K562 (cell line): ENCODE results near the gene SLC38A1. TPM values are rescaled to one million over a fixed set of nuclear protein-coding genes. Genes with fewer than 3 reads are reported as not detected.

Source experiments
- ATAC-seq: fragments of 200-7000 bp; cut with Tn5 transposase; 3 replicates; pipeline ENCODE4 v1.9.1; 2020; ENCODE audit warnings: moderate library complexity
- BruUV-seq: library from RNA; stranded (reverse); fragments of 400-500 nt; replicated peaks from 2 replicates; lab custom pipeline; 2021; lab: Mats Ljungman, UMichigan
- CTCF ChIA-PET: fragments of 300-600 bp; formaldehyde crosslinking; extraction: SDS; loops from one replicate; lab custom pipeline; 2021; ENCODE audit warnings: low intra/inter-chr PET ratio; lab: Yijun Ruan, JAX
- POLR2A ChIA-PET: fragments of 300-600, 350-650 bp; sonication (Branson Sonifier 250); formaldehyde crosslinking; extraction: SDS; loops from one replicate; lab custom pipeline; 2021; ENCODE audit warnings: antibody characterized with exemption, inconsistent platforms; lab: Yijun Ruan, JAX
- DNase-seq, 4 experiments: peaks; one replicate each; pipeline versions ENCODE4 v3.0.0 to v3.0.0-alpha.2; 2011 to 2018; ENCODE audit warnings: low spot score in 3 of 4, mixed read lengths in 3 of 4; ENCODE audit errors: extremely low read depth in 1 of 4
- FAIRE-seq: peaks from 2 replicates; lab custom pipeline; 2011; peaks lifted over from hg19 to GRCh38; lab: Jason Lieb, UNC
- H2AFZ ChIP-seq: 2 replicates; pipeline ENCODE4 v1.6.0; 2011; ENCODE audit warnings: low read depth, low read length, control low read depth, inconsistent platforms
- H3K27ac ChIP-seq: fragments of 200-600 bp; 3 replicates; pipeline ENCODE4 v1.8.0; 2011; ENCODE audit warnings: low read depth, mild to moderate bottlenecking, control low read depth, inconsistent platforms, low read length, moderate library complexity, mixed read lengths; ENCODE audit errors: extremely low read depth
- H3K27me3 ChIP-seq, 2 experiments: fragments of 300-600 bp in 1 of 2; 2 replicates in 1 of 2; 3 replicates in 1 of 2; pipeline versions ENCODE4 v1.6.0 to v1.8.0; 2011; ENCODE audit warnings: inconsistent platforms in 2 of 2, low read length in 2 of 2, mild to moderate bottlenecking in 1 of 2, mixed read lengths in 1 of 2, moderate library complexity in 1 of 2; ENCODE audit not compliant: control insufficient read depth in 2 of 2, insufficient read depth in 2 of 2
- H3K36me3 ChIP-seq: fragments of 300-600 bp; 3 replicates; pipeline ENCODE4 v1.8.0; 2011; ENCODE audit warnings: mild to moderate bottlenecking, low read length, inconsistent platforms; ENCODE audit not compliant: control insufficient read depth, insufficient read depth
- H3K4me1 ChIP-seq, 2 experiments: fragments of 200-600 bp in 1 of 2; replicated peaks in 1 of 2; 2 replicates in 1 of 2; 3 replicates in 1 of 2; pipeline versions ENCODE4 v1.5.1 to v1.8.0; 2011; ENCODE audit warnings: inconsistent platforms in 2 of 2, low read length in 2 of 2, mild to moderate bottlenecking in 1 of 2, mixed read lengths in 1 of 2, moderate library complexity in 1 of 2; ENCODE audit not compliant: control insufficient read depth in 2 of 2, insufficient read depth in 2 of 2
- H3K4me2 ChIP-seq: 2 replicates; pipeline ENCODE4 v1.6.1; 2011; ENCODE audit warnings: low read length, control low read depth, inconsistent platforms, mixed read lengths; ENCODE audit not compliant: insufficient read depth
- H3K4me3 ChIP-seq: fragments of 200-600 bp; sonication (generic), shearing (Covaris generic); 2 replicates; pipeline ENCODE4 v1.5.1; 2016; ENCODE audit warnings: control low read depth, inconsistent platforms
- H3K79me2 ChIP-seq: fragments of 200-600 bp; 3 replicates; pipeline ENCODE4 v1.8.0; 2011; ENCODE audit warnings: low read length, inconsistent platforms; ENCODE audit not compliant: control insufficient read depth, insufficient read depth
- H3K9ac ChIP-seq, 2 experiments: 2 replicates each; pipeline versions ENCODE4 v1.6.0 to v1.6.1; 2011; ENCODE audit warnings: low read depth in 2 of 2, low read length in 2 of 2, control low read depth in 1 of 2, inconsistent platforms in 1 of 2, mild to moderate bottlenecking in 1 of 2, mixed read lengths in 1 of 2; ENCODE audit not compliant: insufficient read depth in 1 of 2
- H3K9me1 ChIP-seq: one replicate; pipeline ENCODE4 v1.6.0; 2011; ENCODE audit warnings: inconsistent platforms, mild to moderate bottlenecking, low read length, moderate library complexity; ENCODE audit not compliant: control insufficient read depth, insufficient read depth
- H3K9me3 ChIP-seq: replicated peaks from 2 replicates; pipeline ENCODE4 v1.5.1; 2011; ENCODE audit warnings: low read depth, low read length, inconsistent platforms; ENCODE audit not compliant: control insufficient read depth, insufficient read depth
- H4K20me1 ChIP-seq: replicated peaks from 2 replicates; pipeline ENCODE4 v1.6.1; 2011; ENCODE audit warnings: low read length, inconsistent platforms, mixed read lengths; ENCODE audit not compliant: control insufficient read depth, insufficient read depth
- ARID4B ChIP-seq: sonication (generic); formaldehyde crosslinking; IDR thresholded peaks from 2 replicates; pipeline ENCODE4 v1.8.0; 2022; ENCODE audit warnings: mild to moderate bottlenecking, missing genetic modification reagents
- FOXJ2 ChIP-seq: fragments of 200-800 bp; sonication (Bioruptor generic); IDR thresholded peaks from 2 replicates; pipeline ENCODE4 v1.6.1; 2016; ENCODE audit warnings: missing genetic modification characterization, missing compliant biosample characterization
- HMGN3 ChIP-seq: IDR thresholded peaks from 2 replicates; pipeline ENCODE4 v1.6.1; 2011; ENCODE audit warnings: borderline replicate concordance, low read depth, mild to moderate bottlenecking, mixed read lengths, low read length; ENCODE audit not compliant: insufficient read length; ENCODE audit errors: extremely low read depth
- NCOA6 ChIP-seq: fragments of 450-650 bp; IDR thresholded peaks from 2 replicates; pipeline ENCODE4 v1.6.1; 2017; ENCODE audit warnings: mild to moderate bottlenecking
- NFATC3 ChIP-seq: fragments of 450-650 bp; IDR thresholded peaks from 2 replicates; pipeline ENCODE4 v1.6.1; 2017; ENCODE audit warnings: mild to moderate bottlenecking
- PCBP1 ChIP-seq: fragments of 200-400 bp; formaldehyde crosslinking; IDR thresholded peaks from 2 replicates; pipeline ENCODE4 v1.6.1; 2018; ENCODE audit warnings: mild to moderate bottlenecking, low read depth, low read length; ENCODE audit not compliant: poor library complexity, severe bottlenecking
- RBM22 ChIP-seq: fragments of 200-400 bp; formaldehyde crosslinking; IDR thresholded peaks from 2 replicates; pipeline ENCODE4 v1.6.1; 2018; ENCODE audit warnings: low read length, low read depth; ENCODE audit not compliant: poor library complexity, severe bottlenecking
- RREB1 ChIP-seq: fragments of 250-450 bp; sonication (Bioruptor Pico); IDR thresholded peaks from 2 replicates; pipeline ENCODE4 v1.4.0; 2020
- SMARCA5 ChIP-seq: fragments of 450-650 bp; IDR thresholded peaks from 2 replicates; pipeline ENCODE4 v1.6.1; 2016
- SMARCC2 ChIP-seq: fragments of 450-650 bp; IDR thresholded peaks from 2 replicates; pipeline ENCODE4 v1.6.1; 2017; ENCODE audit warnings: antibody characterized with exemption, moderate library complexity, mild to moderate bottlenecking, low read depth
- SUPT5H ChIP-seq: fragments of 450-650 bp; IDR thresholded peaks from 2 replicates; pipeline ENCODE4 v1.6.1; 2016
- ZC3H8 ChIP-seq: fragments of 450-650 bp; IDR thresholded peaks from 2 replicates; pipeline ENCODE4 v1.6.1; 2017
- ZFX ChIP-seq: sonication (generic); formaldehyde crosslinking; IDR thresholded peaks from 2 replicates; pipeline ENCODE4 v1.8.0; 2022; ENCODE audit warnings: mild to moderate bottlenecking, missing genetic modification reagents, moderate library complexity
- ZNF354B ChIP-seq: fragments of 250-450 bp; sonication (Bioruptor Pico); IDR thresholded peaks from 2 replicates; pipeline ENCODE4 v1.4.0; 2020
- WGBS: fragments of 100-300 bp; shearing (Covaris generic); methylation state at CpG from one replicate; pipeline ENCODE4 v1.1.6; 2016; ENCODE audit warnings: low coverage, mixed read lengths; ENCODE audit not compliant: insufficient coverage; ENCODE audit errors: missing lambda C conversion rate; 5-methylcytosine and 5-hydroxymethylcytosine counted together
- in situ Hi-C: fragments of 300-500 bp; cut with MboI; formaldehyde crosslinking; loops from 4 replicates; pipeline ENCODE4 v1.15.0; 2018; ENCODE audit warnings: inconsistent platforms, mixed read lengths
- intact Hi-C: fragments of 100-400 bp; cut with micrococcal nuclease; formaldehyde crosslinking; loops from 2 replicates; pipeline ENCODE4 v1.14.2; 2022
- polyA plus RNA-seq, 8 experiments: library from polyadenylated mRNA; depleted of rRNA in 4 of 8; stranded (reverse) in 5 of 8; unstranded in 3 of 8; fragments of >200 nt; fragmentation: Nextera tagmentation in 2 of 8; fragmentation: Illumina TruSeq in 1 of 8; extraction: Ambion mirVana in 2 of 8; extraction: Trizol in 1 of 8; gene quantifications; 2 replicates each; pipeline versions ENCODE4 v1.2.1 to v1.2.3, GENCODE V29; 2011 to 2014; ENCODE audit warnings: inconsistent platforms in 1 of 8, missing spikeins in 1 of 8
- total RNA-seq, 7 experiments: library from RNA; depleted of rRNA in 6 of 7; stranded (reverse); fragments of >200 nt in 6 of 7; fragmentation: Illumina TruSeq in 2 of 7; extraction: Trizol in 2 of 7; gene quantifications; 2 replicates each; pipeline versions ENCODE4 v1.2.1 to v1.2.3, GENCODE V29; 2011 to 2021; ENCODE audit warnings: low replicate concordance in 1 of 7

Gene SLC38A1
- total and polyA plus RNA-seq, 9 of the 15 experiments (the other 6 are each of a cell fraction or from before 2014, with no cell fraction given) = 51.9 to 112 (median 75.0) TPM

- Histone ChIP-seq H3K9me3 (no peaks in the 10 kb centered on the region), H2AFZ (peak overlapping the region; percentile 94; the same call in 1 of the 2 replicates), H3K4me3 (peak overlapping the region; percentile 83), H3K79me2 (peaks cover 63% of the 10 kb centered on the region), H3K27ac (peak overlapping the region; percentile 96), H3K4me1 (peaks cover 26 to 33% of the 10 kb centered on the region in 2 experiments; a peak in 4 of 5 replicates), H3K4me2 (peak overlapping the region; percentile 94), H3K9me1 (peaks cover 4% of the 10 kb centered on the region), H3K36me3 (peaks cover 12% of the 10 kb centered on the region; the same call in 1 of the 3 replicates), H4K20me1 (peaks cover 20% of the 10 kb centered on the region), H3K9ac (peak overlapping the region; percentile 98 to 99), H3K27me3 (no peaks in the 10 kb centered on the region)
- in situ Hi-C loops (no loop called here), intact Hi-C loops (loop anchor here (5.0 to 10.0 kb wide), 4 partner anchors 85 to 287 kb away; partner anchors contain the start of gene SCAF11)
- DNase-seq (peak in 3 of 4 experiments; percentile 28 to 52 (median 32)), ATAC-seq (peak; percentile 28), FAIRE-seq (no peak)
- 2% methylated on average over 19 of the region's 19 CpGs for WGBS
- BruUV-seq = no TSS peak
- ChIA-PET CTCF (no interaction called here), POLR2A (interaction anchor here (0.6 to 2.0 kb wide), 2 partner anchors 11 to 21 kb away, joined by 3 to 12 read pairs; no protein-coding TSS in a partner anchor)
- TF ChIP-seq ARID4B (CRISPR knock-in tag) (peak; percentile 37; the same call in 1 of the 2 replicates), ZFX (CRISPR knock-in tag) (peak; percentile 61), SUPT5H (no peak), SMARCA5 (no peak), RREB1 (no peak), PCBP1 (peak; percentile 70), ZC3H8 (no peak), SMARCC2 (no peak), RBM22 (peak; percentile 81), HMGN3 (peak; percentile 5), NCOA6 (no peak), FOXJ2 (tag) (no peak), ZNF354B (CRISPR knock-in tag) (no peak), NFATC3 (no peak)
These were observed 1.3 kb downstream of the SLC38A1 start for GRCh38 chr12:46267575-46267824.
